ENCODE results near the gene NRP1.
A peak's percentile ranks its signal among the peaks of the same experiment; 100 is the strongest.

Gene NRP1

GRCh38 chr10:33303988-33304387, 30.5 kb downstream of the NRP1 start:
- TF ChIP-seq CREB5 (CRISPR knock-in tag; IDR thresholded peaks at IDR 0.05; ENCODE audit: low read depth): 0 out of 2 replicates have a peak, but pooled peaks have one; percentile 16
- TF ChIP-seq ESRRG (CRISPR knock-in tag; IDR thresholded peaks at IDR 0.05): no peak
- TF ChIP-seq ISL1 (CRISPR knock-in tag; IDR thresholded peaks at IDR 0.05): peak; percentile 88
- no peak for TF ChIP-seq TCF4 (CRISPR knock-in tag; IDR thresholded peaks at IDR 0.05; ENCODE audit: borderline replicate concordance)
- 0 out of 2 replicates have a peak, but pooled peaks have one; percentile 35 for TF ChIP-seq SNAI2 (CRISPR knock-in tag; IDR thresholded peaks at IDR 0.05)
- TF ChIP-seq ARNTL (CRISPR knock-in tag; IDR thresholded peaks at IDR 0.05; ENCODE audit: borderline replicate concordance, low read depth): no peak
- TF ChIP-seq PATZ1 (CRISPR knock-in tag; IDR thresholded peaks at IDR 0.05; ENCODE audit: borderline replicate concordance): peak; percentile 80
- peak; percentile 80 for TF ChIP-seq ZC3H10 (CRISPR knock-in tag; IDR thresholded peaks at IDR 0.05)
- TF ChIP-seq CSDC2 (CRISPR knock-in tag; IDR thresholded peaks at IDR 0.05): 0 out of 2 replicates have a peak, but pooled peaks have one; percentile 12
- no peak for TF ChIP-seq ZFP30 (CRISPR knock-in tag; IDR thresholded peaks at IDR 0.05)
- TF ChIP-seq ZFP3 (CRISPR knock-in tag; IDR thresholded peaks at IDR 0.05): peak; percentile 65; the same call in 1 of the 2 replicates
- TF ChIP-seq OSR1 (CRISPR knock-in tag; IDR thresholded peaks at IDR 0.05): no peak
- 0 out of 2 replicates have a peak, but pooled peaks have one; percentile 10 for TF ChIP-seq GLIS3 (CRISPR knock-in tag; IDR thresholded peaks at IDR 0.05)
- ATAC-seq: peak; percentile 51

GRCh38 chr10:33302208-33302829, 32.1 kb downstream of the NRP1 start:
- TF ChIP-seq CSRNP3 (CRISPR knock-in tag; IDR thresholded peaks at IDR 0.05) (no peak), CSDC2 (CRISPR knock-in tag; IDR thresholded peaks at IDR 0.05) (no peak), CREB5 (CRISPR knock-in tag; IDR thresholded peaks at IDR 0.05; ENCODE audit: low read depth) (no peak), ZNF565 (CRISPR knock-in tag; conservative IDR thresholded peaks at IDR 0.05; ENCODE audit: low read depth) (no peak), TOX (CRISPR knock-in tag; IDR thresholded peaks at IDR 0.05; ENCODE audit: borderline replicate concordance) (no peak), OSR1 (CRISPR knock-in tag; IDR thresholded peaks at IDR 0.05) (no peak), BACH2 (CRISPR knock-in tag; IDR thresholded peaks at IDR 0.05; ENCODE audit: borderline replicate concordance) (no peak), TSHZ2 (CRISPR knock-in tag; IDR thresholded peaks at IDR 0.05) (no peak), SNAI2 (CRISPR knock-in tag; IDR thresholded peaks at IDR 0.05) (no peak), ZNF8 (CRISPR knock-in tag; IDR thresholded peaks at IDR 0.05) (no peak), PPARA (CRISPR knock-in tag; IDR thresholded peaks at IDR 0.05; ENCODE audit: borderline replicate concordance) (no peak), ZFP30 (CRISPR knock-in tag; IDR thresholded peaks at IDR 0.05) (no peak), ZFP3 (CRISPR knock-in tag; IDR thresholded peaks at IDR 0.05) (no peak), ISL1 (CRISPR knock-in tag; IDR thresholded peaks at IDR 0.05) (no peak), ARNTL (CRISPR knock-in tag; IDR thresholded peaks at IDR 0.05; ENCODE audit: borderline replicate concordance, low read depth) (no peak), PATZ1 (CRISPR knock-in tag; IDR thresholded peaks at IDR 0.05; ENCODE audit: borderline replicate concordance) (no peak), ZNF70 (CRISPR knock-in tag; IDR thresholded peaks at IDR 0.05) (no peak), ZC3H10 (CRISPR knock-in tag; IDR thresholded peaks at IDR 0.05) (no peak), TCF4 (CRISPR knock-in tag; IDR thresholded peaks at IDR 0.05; ENCODE audit: borderline replicate concordance) (no peak), GLIS3 (CRISPR knock-in tag; IDR thresholded peaks at IDR 0.05) (no peak)

More at GRCh38 chr10:33302208-33302829, 32.1 kb downstream of the NRP1 start:
- no peak for ATAC-seq
